Skeletal muscle tissue (tissue), 4 donors: Measurements from ENCODE around the gene MCEE. TPM values are rescaled to one million over a fixed set of nuclear protein-coding genes. Genes with fewer than 3 reads are reported as not detected.
"Not testable (repeated sequence)": the region's sequence is repeated elsewhere in the genome, so short reads cannot be mapped to it uniquely, and the experiment has no call there.

ENCODE experiments used
- H3K27ac ChIP-seq: one replicate; pipeline ENCODE4 v1.7.0; 2013; ENCODE audit warnings: mild to moderate bottlenecking, low read depth, low read length, inconsistent platforms
- H3K27me3 ChIP-seq, 3 donors: one replicate each; pipeline ENCODE4 v1.7.0; 2013; ENCODE audit warnings: low read length in 3 of 3; ENCODE audit not compliant: control insufficient read depth in 3 of 3, insufficient read depth in 3 of 3
- H3K36me3 ChIP-seq, 3 donors: one replicate each; pipeline ENCODE4 v1.7.0; 2013; ENCODE audit warnings: low read length in 3 of 3; ENCODE audit not compliant: control insufficient read depth in 3 of 3, insufficient read depth in 3 of 3
- H3K4me1 ChIP-seq, 3 donors: one replicate each; pipeline ENCODE4 v1.7.0; 2013; ENCODE audit warnings: low read length in 3 of 3, mild to moderate bottlenecking in 3 of 3; ENCODE audit not compliant: control insufficient read depth in 3 of 3, insufficient read depth in 3 of 3
- H3K4me3 ChIP-seq, 3 donors: one replicate each; pipeline ENCODE4 v1.7.0; 2013; ENCODE audit warnings: low read length in 3 of 3
- H3K9ac ChIP-seq, 3 donors: one replicate each; pipeline ENCODE4 v1.7.0; 2013; ENCODE audit warnings: low read length in 3 of 3, mild to moderate bottlenecking in 3 of 3, moderate library complexity in 2 of 3, low read depth in 1 of 3
- H3K9me3 ChIP-seq, 3 donors: one replicate each; pipeline ENCODE4 v1.7.0; 2013; ENCODE audit warnings: low read length in 3 of 3; ENCODE audit not compliant: control insufficient read depth in 3 of 3
- total RNA-seq: library from RNA; depleted of rRNA; stranded (reverse); fragments of >200 nt; gene quantifications from one replicate; pipeline ENCODE4 v1.2.3, GENCODE V29; 2014
- donor health status: Osteomylitis.

MCEE gene
- total RNA-seq, 1 donor from 2014 or later, result 15.7 TPM

GRCh38 chr2:71108091-71108490 is 21.9 kb downstream of the MCEE start:
- Histone ChIP-seq H3K27ac (no peak overlapping the region), H3K36me3 (peaks cover 5 to 18% (median 17%) of the 10 kb centered on the region in 3 donors), H3K9me3 (no peaks in the 10 kb centered on the region), H3K27me3 (no peaks in the 10 kb centered on the region), H3K4me3 (no peak overlapping the region), H3K9ac (no peak overlapping the region), H3K4me1 (no peaks in the 10 kb centered on the region)

GRCh38 chr2:71106463-71106862 is 23.6 kb downstream of the MCEE start:
- not testable (repeated sequence) for H3K9me3 ChIP-seq, H3K27me3 ChIP-seq
- H3K36me3 ChIP-seq, result peaks cover 5 to 16% (median 15%) of the 10 kb centered on the region in 3 donors

GRCh38 chr2:71103809-71104208 is 26.2 kb downstream of the MCEE start:
- H3K27me3 ChIP-seq, result no peaks in the 10 kb centered on the region
- peaks cover 1 to 6% (median 3%) of the 10 kb centered on the region in 3 donors for H3K36me3 ChIP-seq
- H3K4me1 ChIP-seq, result no peaks in the 10 kb centered on the region
- H3K27ac ChIP-seq, result no peak overlapping the region
- H3K4me3 ChIP-seq, result no peak overlapping the region
- H3K9ac ChIP-seq, result no peak overlapping the region
- no peaks in the 10 kb centered on the region for H3K9me3 ChIP-seq

More at GRCh38 chr2:71106463-71106862, 23.6 kb downstream of the MCEE start:
- H3K27ac ChIP-seq, H3K4me3 ChIP-seq, H3K4me1 ChIP-seq, H3K9ac ChIP-seq: not testable (repeated sequence)

GRCh38 chr2:71102981-71103681 is 26.9 kb downstream of the MCEE start:
- no peaks in the 10 kb centered on the region for H3K9me3 ChIP-seq
- H3K36me3 ChIP-seq, result no peaks in the 10 kb centered on the region
- H3K27ac ChIP-seq, result no peak overlapping the region
- H3K9ac ChIP-seq, result no peak overlapping the region
- H3K27me3 ChIP-seq, result no peaks in the 10 kb centered on the region
- no peak overlapping the region for H3K4me3 ChIP-seq
- H3K4me1 ChIP-seq, result no peaks in the 10 kb centered on the region

GRCh38 chr2:71101656-71102055 is 28.4 kb downstream of the MCEE start:
- H3K27ac ChIP-seq, result no peak overlapping the region
- no peaks in the 10 kb centered on the region for H3K9me3 ChIP-seq
- H3K9ac ChIP-seq, result no peak overlapping the region
- no peak overlapping the region for H3K4me3 ChIP-seq
- no peaks in the 10 kb centered on the region for H3K4me1 ChIP-seq
- H3K36me3 ChIP-seq, result no peaks in the 10 kb centered on the region
- no peaks in the 10 kb centered on the region for H3K27me3 ChIP-seq

- Histone ChIP-seq H3K9me3 (no peaks in the 10 kb centered on the region), H3K27ac (no peak overlapping the region), H3K4me1 (no peaks in the 10 kb centered on the region), H3K9ac (no peak overlapping the region), H3K4me3 (no peak overlapping the region), H3K27me3 (no peaks in the 10 kb centered on the region), H3K36me3 (no peaks in the 10 kb centered on the region)
Measured at GRCh38 chr2:71100195-71100964, 29.6 kb downstream of the MCEE start.

GRCh38 chr2:71092491-71093260 is 37.4 kb downstream of the MCEE start:
- not testable (repeated sequence) for H3K27ac ChIP-seq, H3K9ac ChIP-seq, H3K36me3 ChIP-seq, H3K27me3 ChIP-seq, H3K9me3 ChIP-seq, H3K4me3 ChIP-seq, H3K4me1 ChIP-seq

GRCh38 chr2:71091808-71092207 is 38.2 kb downstream of the MCEE start:
- not testable (repeated sequence) for H3K27ac ChIP-seq, H3K27me3 ChIP-seq, H3K9ac ChIP-seq, H3K4me3 ChIP-seq, H3K36me3 ChIP-seq, H3K9me3 ChIP-seq, H3K4me1 ChIP-seq

GRCh38 chr2:71089475-71089874 is 40.6 kb downstream of the MCEE start:
- not testable (repeated sequence) for H3K36me3 ChIP-seq, H3K4me1 ChIP-seq, H3K9me3 ChIP-seq, H3K27ac ChIP-seq, H3K4me3 ChIP-seq, H3K27me3 ChIP-seq, H3K9ac ChIP-seq
